Activated CD4-positive, alpha-beta T cell treated with anti-CD3 and anti-CD28 coated beads, Interleukin-2, amount 50 U/mL, for 16 hours (primary cell): Measurements from ENCODE around the gene RASSF8.

ENCODE experiments used
- DNase-seq: peaks from one replicate; pipeline ENCODE4 v3.0.0-alpha.2; 2020

RASSF8 gene

GRCh38 chr12:25958428-25959070 lies at the start of gene RASSF8:
Gene RASSF8 (plus strand): TSS chr12:25958682. CDS start chr12:26055344, 96,662 bp downstream.
- DNase-seq: peak; percentile 22

GRCh38 chr12:25914551-25914950 lies 43.9 kb upstream of the RASSF8 start:
- no peak for DNase-seq

- no peak for DNase-seq
Observed at GRCh38 chr12:25924491-25925001, 33.9 kb upstream of the RASSF8 start.

GRCh38 chr12:25925064-25925463 lies 33.4 kb upstream of the RASSF8 start:
- no peak for DNase-seq

- DNase-seq: no peak
Observed at GRCh38 chr12:25926536-25926935, 31.9 kb upstream of the RASSF8 start.

GRCh38 chr12:25929142-25929541 lies 29.3 kb upstream of the RASSF8 start:
- DNase-seq: no peak

GRCh38 chr12:25932971-25933370 lies 25.5 kb upstream of the RASSF8 start:
- DNase-seq: no peak

GRCh38 chr12:25934456-25934855 lies 24.0 kb upstream of the RASSF8 start:
- no peak for DNase-seq

GRCh38 chr12:25935355-25936144 lies 22.9 kb upstream of the RASSF8 start:
- no peak for DNase-seq

GRCh38 chr12:25937096-25937495 lies 21.4 kb upstream of the RASSF8 start:
- no peak for DNase-seq

GRCh38 chr12:25938581-25938980 lies 19.9 kb upstream of the RASSF8 start:
- DNase-seq: no peak

GRCh38 chr12:25939606-25940005 lies 18.9 kb upstream of the RASSF8 start:
- no peak for DNase-seq

- DNase-seq: no peak
Observed at GRCh38 chr12:25940886-25941285, 17.6 kb upstream of the RASSF8 start.

- no peak for DNase-seq
Observed at GRCh38 chr12:25942709-25943108, 15.8 kb upstream of the RASSF8 start.

- no peak for DNase-seq
Observed at GRCh38 chr12:25943940-25944339, 14.5 kb upstream of the RASSF8 start.

- no peak for DNase-seq
Observed at GRCh38 chr12:25949343-25949742, 9.1 kb upstream of the RASSF8 start.

GRCh38 chr12:25950329-25951115 lies 8.0 kb upstream of the RASSF8 start:
- DNase-seq: no peak

- no peak for DNase-seq
Observed at GRCh38 chr12:25957793-25958427, 572 bp upstream of the RASSF8 start.

GRCh38 chr12:25959071-25959961 lies 834 bp downstream of the RASSF8 start:
- DNase-seq: no peak

GRCh38 chr12:25960143-25960542 lies 1.7 kb downstream of the RASSF8 start:
- DNase-seq: no peak

GRCh38 chr12:25960961-25961360 lies 2.5 kb downstream of the RASSF8 start:
- no peak for DNase-seq
